Retina (tissue), 1 donor: ENCODE measurements around the gene GPLD1.

Experiments used
- DNase-seq: peaks from one replicate; pipeline ENCODE4 v3.0.0-alpha.2; 2016

The GPLD1 gene

GRCh38 chr6:24497254-24497970 lies 8.0 kb upstream of the GPLD1 start:
- no peak for DNase-seq

DNA sequence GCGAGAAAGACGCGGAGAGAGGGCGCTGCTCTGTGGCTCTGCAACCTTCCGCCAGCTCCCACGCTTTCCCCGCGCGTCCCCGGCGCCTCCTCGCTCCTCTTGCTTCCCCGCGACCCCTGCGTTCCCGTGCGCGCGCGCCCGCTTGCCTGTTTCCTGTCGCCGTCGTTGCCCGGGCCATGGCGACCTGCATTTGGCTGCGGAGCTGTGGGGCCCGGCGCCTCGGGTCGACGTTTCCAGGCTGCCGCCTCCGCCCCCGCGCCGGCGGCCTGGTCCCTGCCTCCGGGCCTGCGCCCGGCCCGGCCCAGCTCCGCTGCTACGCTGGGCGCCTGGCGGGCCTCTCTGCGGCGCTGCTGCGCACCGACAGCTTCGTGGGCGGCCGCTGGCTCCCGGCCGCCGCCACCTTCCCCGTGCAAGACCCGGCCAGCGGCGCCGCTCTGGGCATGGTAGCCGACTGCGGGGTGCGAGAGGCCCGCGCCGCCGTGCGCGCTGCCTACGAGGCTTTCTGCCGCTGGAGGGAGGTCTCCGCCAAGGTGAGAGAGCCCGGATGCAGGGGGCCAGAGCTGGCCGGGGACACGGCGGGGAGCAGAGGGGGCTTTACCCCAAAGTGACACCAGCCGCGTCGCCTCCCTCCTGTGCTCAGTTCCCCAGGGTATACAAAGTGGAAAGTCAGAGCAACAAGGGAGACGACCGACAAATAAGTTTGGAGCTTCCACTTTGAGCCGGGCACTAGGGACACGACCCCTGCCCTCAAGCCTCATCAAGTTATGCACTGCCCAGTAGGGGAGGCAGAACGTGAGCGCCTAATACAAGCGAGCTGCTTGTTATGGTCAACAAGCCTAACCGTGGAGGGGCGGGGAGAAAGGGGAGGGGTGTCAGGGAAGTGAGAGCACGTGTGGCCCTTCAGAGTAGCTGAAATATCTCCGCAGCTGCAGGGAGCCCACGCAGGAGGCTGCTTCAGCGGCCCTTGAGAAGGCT lies 5.7 kb upstream of the GPLD1 start, which contains the start of gene ALDH5A1:
Gene ALDH5A1, plus strand, starts transcription at position 149 of the 975 bp plus-strand sequence. Its CDS starts 28 bp downstream, at position 177.
- DNase-seq: peak; percentile 91

DNA sequence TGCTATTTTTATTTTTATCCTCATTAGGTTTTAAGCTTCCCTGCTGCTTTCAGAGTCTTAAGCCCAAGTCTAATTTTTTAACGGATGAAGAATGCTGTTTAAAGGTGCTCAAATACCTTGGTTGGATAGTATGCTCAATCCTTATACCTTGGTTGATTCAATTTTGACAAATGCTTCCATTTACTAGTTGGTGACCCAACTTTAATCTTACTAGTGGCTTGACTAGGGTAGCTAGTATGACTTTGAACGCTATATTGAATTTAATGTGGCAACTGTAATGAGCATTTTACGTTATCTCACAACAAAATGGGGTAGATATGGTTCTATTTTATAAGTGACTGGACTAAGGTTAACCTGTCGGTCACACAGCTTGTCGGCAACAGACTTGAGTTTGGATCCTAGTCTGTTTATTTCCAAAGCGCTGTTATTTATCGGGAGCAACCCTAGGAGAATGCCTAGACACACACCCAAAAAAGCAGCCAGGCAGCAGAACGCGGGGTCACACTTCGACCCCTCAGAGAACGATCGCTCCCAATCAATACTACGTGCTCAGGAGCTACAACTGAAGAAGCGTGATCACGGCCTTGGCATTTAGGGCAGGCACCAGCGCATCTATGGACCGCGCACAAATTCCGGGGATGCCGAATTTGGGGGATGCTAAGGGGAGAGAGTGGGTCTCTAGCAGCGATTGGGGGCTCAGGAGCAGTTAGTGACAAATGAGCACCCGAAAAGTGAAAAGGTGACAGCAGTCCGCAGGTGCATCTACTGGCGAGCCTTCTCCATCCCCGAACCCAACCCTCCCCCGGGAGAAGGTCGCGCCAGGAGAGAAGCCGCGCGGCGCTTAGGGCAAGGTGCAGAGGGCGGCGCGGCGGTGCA lies 4.8 kb upstream of the GPLD1 start:
- DNase-seq: no peak

- no peak for DNase-seq
Measured at GRCh38 chr6:24492475-24492874, 3.1 kb upstream of the GPLD1 start.

- DNase-seq: no peak
Measured at GRCh38 chr6:24490948-24491347, 1.6 kb upstream of the GPLD1 start.

GRCh38 chr6:24489881-24490280 lies 503 bp upstream of the GPLD1 start:
- DNase-seq: no peak

GRCh38 chr6:24486065-24486464 lies 3.3 kb downstream of the GPLD1 start:
- DNase-seq: no peak

DNA sequence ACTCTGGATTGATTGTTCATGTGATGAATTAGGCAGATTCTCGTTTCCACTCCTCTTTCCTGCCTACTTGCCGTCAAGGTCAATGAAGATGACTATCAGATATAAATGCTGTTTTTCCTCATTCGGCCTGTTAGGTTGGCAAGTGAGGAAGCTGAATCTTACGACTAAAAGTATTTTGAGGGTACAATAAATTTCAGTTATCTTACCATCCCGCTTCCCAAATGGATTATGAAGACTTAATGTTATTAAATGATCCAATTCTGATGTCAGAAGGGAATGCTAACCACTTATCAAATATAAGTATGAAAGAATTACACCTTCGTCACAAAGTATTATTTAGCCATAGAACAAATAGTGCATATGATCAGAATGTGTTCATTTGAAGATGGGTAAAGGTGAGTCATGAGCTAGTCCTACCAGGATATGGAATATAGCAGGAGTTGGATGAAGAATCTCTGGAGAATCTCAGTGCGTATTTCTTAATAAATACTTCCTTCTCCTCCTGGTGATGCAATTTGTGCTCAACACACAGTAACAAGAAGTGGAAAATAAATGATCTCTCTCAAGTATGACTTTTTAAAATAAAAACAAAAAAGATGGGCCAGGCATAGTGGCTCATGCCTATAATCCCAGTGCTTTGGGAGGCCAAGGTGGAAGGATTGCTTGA lies 4.6 kb downstream of the GPLD1 start:
- DNase-seq: no peak

DNA sequence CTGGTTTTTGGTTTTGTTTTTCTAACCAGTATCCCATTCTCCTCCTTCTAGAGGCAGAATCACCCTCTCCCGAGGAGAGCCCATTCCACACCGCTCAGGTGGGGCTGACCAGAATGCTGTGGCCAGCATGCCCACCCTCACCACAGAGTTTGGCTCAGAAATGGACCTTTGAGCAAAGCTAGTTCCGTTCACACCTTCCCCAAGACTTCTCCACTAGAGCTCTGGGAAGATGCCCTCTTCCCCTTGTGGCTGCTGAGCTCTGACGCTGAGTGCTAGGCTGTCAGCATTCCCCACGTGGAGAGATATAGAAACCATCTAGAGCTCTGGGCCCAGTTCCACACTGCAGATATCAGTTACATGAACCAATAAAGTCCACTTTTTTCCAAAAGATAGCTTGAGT lies 7.9 kb downstream of the GPLD1 start:
- no peak for DNase-seq

- no peak for DNase-seq
Measured at GRCh38 chr6:24480705-24481104, 8.7 kb downstream of the GPLD1 start.

- no peak for DNase-seq
Measured at GRCh38 chr6:24478903-24479302, 10.5 kb downstream of the GPLD1 start.

DNA sequence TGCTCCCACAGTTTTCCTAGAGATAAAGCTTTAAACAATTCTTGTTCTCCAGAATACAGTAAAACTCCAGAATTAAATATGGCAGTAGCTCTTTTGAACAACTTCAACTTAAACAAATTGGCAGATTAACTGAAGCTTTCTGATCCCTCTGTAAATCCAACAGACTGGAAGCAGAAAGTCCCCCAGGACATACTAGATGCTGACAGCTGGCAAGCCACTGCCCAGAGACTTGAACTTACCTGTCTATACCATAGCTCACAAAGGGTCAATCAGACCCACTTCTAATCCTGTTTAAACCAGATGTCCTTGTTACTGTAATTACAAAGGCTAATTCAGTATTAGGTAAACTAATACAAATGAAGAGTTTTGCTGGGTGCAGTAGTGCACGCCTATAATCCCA lies 12.3 kb downstream of the GPLD1 start:
- DNase-seq: no peak

DNA sequence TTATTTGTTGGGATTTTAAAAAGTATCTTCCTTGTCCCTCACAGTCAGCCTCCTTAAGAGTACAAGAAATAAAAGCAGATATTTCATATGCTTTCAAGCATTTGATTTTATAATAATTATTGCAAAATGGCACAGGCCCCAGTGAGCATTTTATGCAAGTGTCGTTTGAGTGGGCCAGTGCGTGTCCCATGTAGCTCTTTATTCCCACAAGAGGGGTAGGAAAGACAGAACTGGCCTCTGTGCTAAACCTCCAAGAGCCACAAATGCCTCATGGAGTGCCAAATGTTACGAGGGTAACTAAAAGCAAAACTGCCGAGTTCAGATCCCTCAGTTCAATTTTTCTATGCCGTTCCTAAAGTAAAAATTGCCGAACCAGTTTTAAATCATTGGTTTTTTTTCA lies 12.7 kb downstream of the GPLD1 start:
- DNase-seq: no peak

DNA sequence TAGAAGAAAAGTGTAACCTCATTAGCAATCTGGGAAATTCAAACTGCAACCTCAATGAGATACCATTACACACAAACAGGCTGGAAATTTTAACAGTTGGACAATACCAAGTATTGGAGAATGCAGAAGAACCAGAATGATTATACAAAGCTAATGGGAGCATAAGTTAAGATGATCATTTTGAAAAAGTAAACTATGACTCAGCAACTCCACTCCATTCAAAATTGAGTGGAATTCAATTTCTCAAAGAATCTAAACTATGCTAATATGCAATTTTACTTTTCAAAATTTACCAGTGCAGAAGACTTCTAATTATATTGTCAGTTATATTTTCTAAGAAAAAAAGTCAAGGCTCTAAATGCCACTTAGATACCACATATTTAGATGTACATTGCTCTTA lies 17.2 kb downstream of the GPLD1 start:
- DNase-seq: no peak

DNA sequence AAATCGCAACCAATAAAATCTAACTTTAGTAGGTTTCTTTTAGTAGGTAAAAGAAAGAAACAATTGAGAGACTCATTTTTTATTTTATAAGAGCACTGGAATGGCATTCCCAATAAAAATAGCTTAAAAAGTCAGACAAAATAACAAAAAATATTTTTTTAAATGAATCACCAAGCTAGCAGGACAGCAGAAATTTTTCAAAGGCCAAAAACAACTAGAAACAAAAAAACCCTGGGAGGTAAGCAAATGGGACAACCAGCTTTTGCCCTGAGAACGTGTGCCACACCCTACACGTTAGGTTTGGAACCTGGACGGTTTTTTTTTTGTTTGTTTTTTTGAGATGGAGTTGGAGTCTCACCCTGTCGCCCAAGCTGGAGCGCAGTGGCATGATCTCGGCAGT lies 19.6 kb downstream of the GPLD1 start:
- DNase-seq: no peak

DNA sequence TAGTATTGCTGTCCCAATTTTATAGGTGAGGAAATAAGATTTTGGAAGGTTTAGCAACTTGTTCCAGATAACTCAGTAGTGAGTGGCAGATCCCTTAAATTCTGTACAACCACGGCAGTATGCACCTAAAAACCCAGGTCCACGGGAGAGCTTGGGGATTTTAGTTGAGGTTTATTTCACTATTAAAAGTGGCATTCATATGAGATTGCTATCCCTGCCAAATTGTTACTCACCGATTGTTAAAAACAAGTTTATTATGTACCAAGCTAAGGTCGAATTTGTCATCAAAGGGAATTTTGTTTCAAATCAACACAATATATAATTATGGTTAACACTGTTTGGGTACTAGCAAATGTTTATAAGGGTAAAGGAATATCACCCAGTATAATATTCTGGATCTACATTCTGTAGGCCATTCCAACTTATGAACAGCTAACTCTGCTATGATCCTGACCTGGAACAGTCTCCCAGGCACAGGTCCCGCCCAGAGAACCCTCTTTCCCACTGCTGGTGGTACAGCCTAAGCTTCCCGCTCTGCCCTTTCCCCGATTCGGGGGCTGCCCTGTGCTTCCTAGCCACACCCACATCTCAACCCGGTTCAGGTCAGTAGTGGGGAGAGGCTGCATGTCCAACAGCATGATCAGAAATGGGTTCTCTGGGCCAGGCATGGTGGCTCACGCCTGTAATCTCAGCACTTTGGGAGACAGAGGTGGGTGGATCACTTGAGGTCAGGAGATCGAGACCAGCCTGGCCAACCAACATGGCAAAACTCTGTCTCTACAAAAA lies 24.9 kb downstream of the GPLD1 start:
- no peak for DNase-seq

DNA sequence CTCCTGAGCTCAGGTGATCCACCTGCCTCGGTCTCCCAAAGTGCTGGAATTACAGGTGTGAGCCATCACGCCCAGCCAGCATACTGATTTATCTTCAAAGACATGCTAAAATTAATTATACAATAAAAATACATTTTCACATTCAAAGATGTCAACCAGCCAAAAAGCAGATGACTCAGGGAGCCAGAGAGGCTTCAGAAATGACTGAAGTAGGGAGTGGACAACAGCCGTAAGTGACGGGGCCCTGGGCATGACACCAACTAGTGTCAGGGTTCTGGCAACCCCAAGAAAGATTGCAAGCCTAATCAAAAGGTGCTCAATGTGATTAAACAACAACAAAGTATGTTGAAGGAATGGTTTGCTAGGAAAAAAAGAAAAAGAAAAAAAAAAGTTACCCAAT lies 28.4 kb downstream of the GPLD1 start:
- DNase-seq: no peak

GRCh38 chr6:24458941-24459340 lies 30.4 kb downstream of the GPLD1 start:
- DNase-seq: no peak

DNA sequence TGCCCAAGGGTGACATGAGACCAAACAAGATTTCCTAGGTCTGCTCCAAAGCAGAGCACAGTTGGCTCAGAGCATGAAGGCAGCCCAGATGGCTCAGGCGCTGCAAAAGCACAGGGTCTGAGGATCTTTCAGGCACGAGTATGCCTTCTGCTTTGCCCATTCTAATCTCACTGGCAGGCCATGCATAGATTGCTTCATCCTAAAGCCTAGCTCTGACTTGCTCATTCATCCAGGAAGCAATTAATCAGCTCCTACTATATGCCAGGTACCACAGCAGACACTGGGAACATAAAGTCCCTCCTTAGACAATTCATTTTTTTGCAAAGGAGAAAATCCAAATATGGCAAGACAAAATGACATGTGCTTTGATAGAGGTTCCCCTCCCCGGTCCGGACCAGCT lies 31.2 kb downstream of the GPLD1 start:
- DNase-seq: no peak

DNA sequence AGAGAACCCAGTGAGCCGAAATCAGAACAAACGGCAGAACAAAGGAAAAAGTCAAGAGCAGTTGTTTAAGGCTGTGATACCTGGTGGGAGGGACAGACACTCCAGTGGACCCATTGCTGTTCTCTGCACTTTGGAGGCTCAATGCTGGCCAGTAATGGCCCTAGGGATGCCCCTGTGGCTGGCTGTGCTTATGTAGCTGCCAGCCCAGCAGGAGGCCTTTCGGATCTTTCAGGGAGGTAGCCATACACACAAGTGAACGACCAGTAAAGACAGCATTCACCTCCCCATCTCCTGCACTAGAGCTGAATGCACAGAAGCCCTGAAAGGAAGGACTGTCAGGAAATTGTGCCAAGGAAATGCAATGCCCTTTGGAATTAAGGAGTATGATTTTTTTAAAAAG lies 34.3 kb downstream of the GPLD1 start:
- no peak for DNase-seq

- DNase-seq: no peak
Measured at GRCh38 chr6:24454452-24454851, 34.9 kb downstream of the GPLD1 start.

GRCh38 chr6:24453921-24454320 lies 35.5 kb downstream of the GPLD1 start:
- DNase-seq: no peak
